ENCODE results near the gene IRX4.

IRX4 gene

DNA sequence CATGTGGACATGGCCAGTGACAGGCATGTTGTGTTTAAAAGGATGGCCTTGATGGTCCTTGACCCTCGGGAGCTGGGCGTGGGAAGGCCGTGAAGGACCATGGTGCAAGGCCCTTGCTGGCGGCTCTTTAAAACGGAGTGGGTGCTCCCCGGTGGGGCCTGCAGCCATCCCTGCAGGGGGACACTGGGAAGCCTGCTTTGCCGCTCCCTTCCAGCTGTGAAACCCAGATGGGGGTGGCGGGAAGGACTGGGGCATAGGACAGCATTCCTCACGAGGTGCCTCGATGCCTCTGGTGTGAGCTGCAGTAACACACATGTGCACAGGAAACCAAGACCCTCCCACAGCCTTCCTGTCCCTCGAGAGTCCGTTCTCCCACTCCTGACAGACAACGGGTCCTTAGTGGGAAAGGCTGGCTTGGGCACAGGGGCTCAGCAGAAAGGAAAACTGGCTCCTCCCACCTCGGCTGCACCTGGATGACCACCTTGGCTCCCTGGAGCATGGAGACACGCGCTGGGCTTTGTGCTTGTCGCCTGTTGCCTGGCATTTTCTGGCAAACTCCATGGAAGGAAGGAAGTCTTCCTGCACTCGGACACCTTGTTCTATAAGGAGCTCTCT is 30.3 kb upstream of the IRX4 start:
- no peak for DNase-seq

DNA sequence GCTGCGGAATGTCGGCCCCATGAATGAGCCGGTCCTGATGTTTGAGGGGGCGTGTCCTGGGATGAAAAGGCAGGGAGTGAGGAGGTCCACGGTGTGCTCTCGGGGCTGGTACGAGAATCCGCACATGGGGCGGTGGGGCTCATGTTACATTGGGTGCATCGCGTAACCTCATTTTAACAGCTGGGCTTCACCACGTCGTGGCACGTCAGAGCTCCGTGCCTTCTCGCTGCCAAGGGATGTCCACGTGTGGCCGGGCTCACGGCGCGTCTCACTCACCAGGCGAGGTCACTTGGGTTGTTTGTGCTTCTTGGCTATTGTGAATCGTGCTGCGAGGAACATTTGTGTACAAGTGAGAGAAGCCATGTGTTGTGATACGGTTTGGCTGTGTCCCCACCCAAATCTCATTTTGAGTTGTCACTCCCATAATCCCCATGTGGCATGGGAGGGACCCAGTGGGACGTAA is 29.1 kb upstream of the IRX4 start:
- no peak for DNase-seq

DNA sequence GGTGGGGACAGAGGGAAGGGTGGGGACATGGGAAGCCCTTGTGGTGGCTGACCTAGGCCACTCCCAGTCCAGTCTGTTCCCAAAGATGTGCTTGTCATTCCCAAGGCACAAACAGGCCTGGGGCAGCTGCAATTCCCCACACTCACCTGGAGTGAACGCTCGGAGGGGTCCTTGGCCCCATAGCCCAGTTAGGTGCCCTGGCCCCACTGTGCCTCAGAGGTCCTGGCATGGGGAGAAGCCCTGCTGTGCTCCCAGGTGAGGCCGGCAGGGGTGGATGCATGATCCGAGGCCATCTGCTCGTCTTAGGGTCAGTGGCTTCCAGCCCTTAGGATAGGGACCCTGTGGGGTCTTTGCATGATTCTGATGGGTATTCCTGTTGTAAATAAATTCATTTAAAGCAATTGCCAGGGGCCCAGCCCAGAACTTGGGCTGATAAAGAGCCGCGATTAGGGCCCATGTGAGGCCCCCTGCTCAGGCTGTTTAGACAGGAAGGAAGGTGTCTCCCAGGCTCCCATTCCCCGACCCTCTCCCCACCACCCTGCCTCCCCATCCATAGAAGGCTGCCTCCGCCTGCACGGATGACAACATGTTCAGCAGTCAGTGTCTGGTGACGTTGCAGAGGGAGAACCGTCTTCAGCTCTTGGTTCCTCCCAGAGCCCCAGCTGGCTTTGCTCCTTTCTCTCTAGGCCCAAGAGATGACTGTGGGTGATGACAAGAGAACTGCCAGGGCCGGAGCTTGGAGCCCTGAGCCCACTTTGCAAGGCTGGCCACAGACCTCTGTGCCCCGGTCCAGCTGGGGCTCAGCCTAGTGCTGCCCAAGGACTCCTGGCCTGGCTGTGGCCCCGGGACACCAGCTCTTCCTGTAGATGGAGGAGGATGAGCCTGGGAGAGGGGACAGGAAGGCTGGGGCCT is 28.4 kb upstream of the IRX4 start:
- DNase-seq, result no peak

DNA sequence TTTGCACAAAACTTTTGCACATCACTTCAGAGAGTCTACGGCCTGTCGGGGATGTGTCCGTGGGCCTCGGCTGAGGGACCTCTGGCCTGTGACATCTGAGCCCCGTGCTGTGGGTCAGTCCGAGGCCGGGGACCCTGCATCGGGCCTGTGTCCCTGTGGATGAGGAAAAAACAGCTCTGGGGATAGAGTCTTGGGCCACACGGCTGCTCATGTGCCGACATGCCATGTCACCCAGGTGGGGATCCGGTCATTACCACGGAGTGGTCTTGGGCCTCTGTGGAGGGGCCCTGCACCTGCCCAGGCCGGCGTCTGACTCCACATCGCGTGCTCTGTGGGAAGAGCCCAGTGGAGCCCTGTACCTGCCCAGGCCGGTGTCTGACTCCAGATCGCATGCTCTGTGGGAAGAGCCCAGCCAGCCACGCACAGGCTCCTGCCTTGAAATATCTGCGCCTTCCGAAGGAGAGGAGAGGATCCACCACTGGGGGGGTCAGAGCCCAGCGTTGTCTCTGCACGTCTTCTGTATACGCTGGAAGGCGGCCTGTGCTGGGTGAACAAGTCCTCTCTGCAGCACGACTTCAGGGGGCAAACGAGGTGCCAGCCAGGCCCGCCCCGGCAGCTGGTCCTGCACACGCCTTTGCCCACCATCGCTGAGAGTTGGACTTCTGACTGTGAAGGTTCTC is 27.5 kb upstream of the IRX4 start:
- no peak for DNase-seq

DNA sequence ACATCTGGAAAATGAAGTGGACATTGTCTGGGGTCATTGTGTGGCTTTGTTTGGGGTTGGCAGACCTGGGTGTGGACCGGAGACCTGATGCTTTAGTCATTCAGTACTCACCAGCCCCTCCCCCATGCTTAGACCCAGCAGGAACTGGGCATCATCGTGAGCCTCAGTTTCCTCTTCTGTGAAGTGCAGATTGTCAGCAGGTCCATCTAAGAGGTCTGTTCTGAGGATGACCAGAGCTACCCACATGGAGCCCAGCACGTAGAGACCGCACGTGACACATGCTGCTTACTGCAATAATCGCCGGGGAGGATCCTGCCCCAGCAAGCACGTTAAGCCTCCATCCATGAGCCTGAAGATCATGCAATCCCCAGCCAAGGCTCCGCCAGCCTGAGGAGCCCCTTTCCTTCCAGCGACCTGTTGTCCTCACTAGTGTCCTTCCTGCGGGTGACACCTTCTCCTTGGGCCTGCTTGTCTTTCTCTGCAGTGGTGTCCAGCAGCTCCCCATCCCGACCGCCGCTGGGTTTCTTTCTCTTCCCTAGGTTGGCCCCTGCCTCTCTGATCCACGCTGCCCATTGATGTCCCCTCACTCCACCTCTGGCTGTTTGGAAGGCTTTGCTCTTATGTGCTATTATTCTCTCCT is 26.7 kb upstream of the IRX4 start:
- DNase-seq, result no peak

- no peak for DNase-seq
Measured at GRCh38 chr5:1908931-1909330, 26.2 kb upstream of the IRX4 start.

DNA sequence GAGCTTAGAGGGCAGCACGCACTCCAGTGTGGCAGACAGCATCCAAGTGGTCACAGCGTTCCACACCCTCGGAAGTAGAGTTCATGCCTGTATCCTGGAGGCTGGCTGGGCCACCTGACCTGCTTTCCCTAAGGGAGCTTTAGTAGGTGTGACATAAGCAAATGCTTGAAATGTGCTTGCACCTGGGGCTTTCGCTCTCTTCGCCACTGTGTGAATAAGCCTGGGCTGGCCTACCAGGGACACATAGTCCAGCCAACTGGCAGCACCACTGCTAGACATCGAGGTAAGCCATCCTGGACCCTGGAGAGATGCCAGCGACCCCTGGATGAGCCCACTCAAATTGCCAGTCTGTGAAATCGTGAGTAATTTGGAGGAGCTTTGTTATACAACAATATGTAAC is 24.9 kb upstream of the IRX4 start:
- DNase-seq, result no peak

DNA sequence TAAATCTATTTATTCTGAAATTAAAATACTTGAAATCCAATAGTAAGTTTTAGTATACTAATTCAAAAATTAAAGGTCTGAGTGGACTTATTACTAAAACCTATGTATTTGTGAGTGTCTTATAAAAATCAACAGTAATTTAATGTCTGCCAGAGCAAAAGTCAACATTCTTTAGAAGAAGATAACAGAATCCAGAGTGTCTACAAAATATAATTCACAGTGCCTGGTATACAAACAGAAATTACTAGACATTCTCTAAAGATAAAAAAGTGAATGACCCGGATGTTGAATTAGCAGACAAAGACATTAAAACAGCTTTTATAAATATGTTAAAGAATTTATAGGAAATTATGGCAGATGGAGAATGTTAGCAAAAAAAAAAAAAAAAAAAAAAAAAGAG is 22.4 kb upstream of the IRX4 start:
- no peak for DNase-seq

DNA sequence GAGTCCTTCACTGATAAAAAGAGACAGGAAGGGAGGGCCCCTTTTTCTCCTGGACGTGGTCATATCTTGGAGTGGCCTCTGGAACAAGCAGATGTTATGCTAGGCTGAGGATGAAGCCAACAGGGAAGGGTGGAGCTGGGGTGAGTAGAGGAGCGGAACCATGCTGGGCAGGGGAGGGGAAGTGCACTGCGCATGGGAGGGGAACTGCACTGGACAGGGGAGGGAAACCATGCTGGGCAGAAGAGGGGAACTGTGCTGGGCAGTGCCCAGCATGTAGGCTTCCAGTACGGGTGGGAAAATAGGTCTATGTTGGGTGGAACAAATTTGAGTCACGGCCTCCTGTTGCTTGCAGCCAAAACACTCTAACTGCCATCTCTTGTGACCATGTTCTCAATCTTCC is 19.3 kb upstream of the IRX4 start:
- DNase-seq, result no peak

- DNase-seq, result no peak
Measured at GRCh38 chr5:1901061-1901460, 18.3 kb upstream of the IRX4 start.

GRCh38 chr5:1899201-1899600 is 16.5 kb upstream of the IRX4 start:
- DNase-seq, result no peak

GRCh38 chr5:1897816-1898450 is 15.2 kb upstream of the IRX4 start:
- no peak for DNase-seq

DNA sequence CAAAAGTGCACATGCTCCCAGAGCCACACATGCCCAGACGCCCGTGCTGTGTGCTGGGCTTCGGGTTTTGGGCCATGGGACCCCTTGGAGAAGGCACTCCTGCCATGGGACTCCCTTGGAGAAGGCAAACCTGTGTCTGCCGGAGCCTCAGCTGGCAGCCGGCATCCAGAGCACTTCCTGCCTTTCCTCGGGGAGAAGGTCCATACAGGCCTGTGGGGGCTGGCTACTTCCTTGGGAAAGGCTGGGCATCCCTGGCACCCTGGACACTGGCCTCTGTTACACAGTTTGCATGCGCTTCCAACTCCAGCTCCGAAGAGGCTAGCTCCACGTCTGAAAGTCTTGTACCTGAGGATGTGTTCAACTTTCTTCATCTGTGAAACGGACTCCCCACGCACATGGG is 14.7 kb upstream of the IRX4 start:
- no peak for DNase-seq

- no peak for DNase-seq
Measured at GRCh38 chr5:1896602-1897376, 14.1 kb upstream of the IRX4 start.

DNA sequence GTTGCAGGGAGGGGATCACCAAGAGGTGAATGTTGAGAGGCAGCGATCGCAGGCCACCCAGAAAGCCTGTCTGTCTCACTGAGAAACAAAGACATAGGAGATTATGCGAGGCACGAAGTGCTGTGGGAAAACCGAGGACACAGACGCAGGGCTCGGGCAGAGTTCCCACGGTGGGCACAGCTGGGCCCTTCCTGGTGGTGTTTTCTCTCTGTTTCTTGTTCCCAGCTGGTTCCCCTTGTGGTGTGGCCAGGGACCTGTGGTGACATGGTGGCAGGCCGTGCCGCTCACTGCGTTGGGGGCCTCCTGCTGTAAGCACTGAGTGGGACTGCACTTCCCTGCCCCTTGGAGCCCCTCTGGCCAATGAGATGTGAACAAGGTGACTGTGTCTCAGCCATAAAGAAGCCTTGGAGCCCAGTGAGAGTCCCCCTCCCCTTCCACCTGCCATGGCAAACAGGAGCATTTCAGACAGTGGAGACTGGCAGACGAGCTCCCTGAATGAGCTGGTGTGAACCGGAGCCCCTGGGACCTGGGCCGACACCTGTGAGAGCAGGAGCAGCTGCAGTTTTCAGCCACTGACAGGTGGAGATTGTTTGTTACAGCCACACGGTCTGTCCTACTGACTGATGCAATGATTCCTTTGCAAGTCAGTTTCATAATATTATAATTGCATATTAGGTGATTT is 13.2 kb upstream of the IRX4 start:
- DNase-seq, result no peak

GRCh38 chr5:1894243-1894642 is 11.5 kb upstream of the IRX4 start:
- no peak for DNase-seq

DNA sequence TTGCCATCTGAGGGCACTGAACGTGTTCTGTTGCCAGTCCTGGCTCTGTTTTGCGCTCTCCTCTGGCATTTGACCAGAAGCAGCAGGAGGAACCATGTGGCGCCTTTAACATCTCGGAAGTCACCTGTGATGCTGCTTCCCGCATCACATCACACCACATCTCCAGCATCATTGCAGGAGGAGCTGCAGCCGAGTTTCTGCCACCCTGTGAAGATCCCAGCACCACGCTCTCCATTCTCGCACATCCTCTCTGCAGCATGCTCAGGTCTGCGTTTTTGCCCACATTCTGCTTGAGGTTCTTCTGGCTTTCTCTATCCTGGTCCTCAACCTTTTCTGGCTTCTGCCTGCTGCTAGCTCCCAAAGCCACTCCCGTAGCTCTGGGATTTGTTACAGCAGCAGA is 11.0 kb upstream of the IRX4 start:
- DNase-seq, result no peak

- DNase-seq, result no peak
Measured at GRCh38 chr5:1892685-1893445, 10.1 kb upstream of the IRX4 start.

DNA sequence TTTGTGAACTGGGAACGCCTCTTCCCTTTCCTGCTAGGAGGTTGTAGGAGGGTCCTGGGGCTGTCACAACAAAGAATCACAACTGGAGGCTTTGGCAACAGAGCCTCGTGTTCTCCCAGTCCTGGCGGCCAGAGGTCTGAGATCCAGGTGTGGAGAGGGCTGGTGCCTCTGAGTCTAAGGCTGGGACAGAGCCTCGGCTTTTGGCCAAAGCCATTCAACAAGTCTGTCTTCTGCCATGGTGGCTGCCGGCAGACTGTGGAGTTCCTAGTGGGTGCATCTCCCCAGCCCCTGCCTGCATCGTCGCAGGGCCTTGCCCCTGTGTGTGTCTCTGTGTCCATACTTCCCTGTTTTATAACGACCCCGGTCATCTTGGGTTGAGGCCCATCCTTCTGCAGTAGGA is 9.5 kb upstream of the IRX4 start:
- DNase-seq, result no peak

DNA sequence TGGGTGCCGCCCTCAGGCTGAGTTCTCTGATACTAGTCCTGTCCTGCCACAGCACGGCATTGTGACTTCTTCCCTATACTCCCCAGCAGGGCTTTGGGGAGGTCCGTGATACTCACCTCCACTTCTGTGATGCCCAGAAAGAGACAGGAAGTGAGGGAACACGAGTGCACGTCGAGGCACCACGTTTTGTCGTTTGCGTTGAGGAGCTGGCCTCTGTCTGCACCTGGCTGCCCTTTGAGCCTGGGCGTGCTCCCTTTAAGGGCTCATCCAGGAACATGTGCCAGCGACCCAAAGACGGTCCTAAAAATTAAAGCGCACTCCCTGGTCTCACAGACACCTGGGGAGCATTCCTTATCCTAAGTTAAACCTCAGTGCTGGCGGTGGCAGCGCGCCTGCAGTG is 8.7 kb upstream of the IRX4 start:
- DNase-seq, result no peak

GRCh38 chr5:1890296-1890695 is 7.6 kb upstream of the IRX4 start:
- no peak for DNase-seq
